Activated CD8-positive, alpha-beta memory T cell treated with anti-CD3 and anti-CD28 coated beads for 36 hours (primary cell): ENCODE results near the gene A2M. TPM values are rescaled to one million over a fixed set of nuclear protein-coding genes. Genes with fewer than 3 reads are reported as not detected.

ENCODE experiments used
- CTCF ChIA-PET: fragments of 350-600 bp; sonication (Branson Sonifier 250); formaldehyde crosslinking; loops from one replicate; lab custom pipeline; 2021; ENCODE audit warnings: antibody characterized with exemption; lab: Charles Lee
- POLR2A ChIA-PET: fragments of 350-600 bp; sonication (Branson Sonifier 250); formaldehyde crosslinking; loops from one replicate; lab custom pipeline; 2021; ENCODE audit warnings: antibody characterized with exemption; lab: Charles Lee
- total RNA-seq, 2 experiments: library from RNA; stranded (reverse); gene quantifications; one replicate each; pipeline ENCODE4 v1.2.3, GENCODE V29; 2021

Gene A2M
- total RNA-seq, 2 experiments from 2014 or later = not detected

GRCh38 chr12:9050521-9051157 is 65.1 kb downstream of the A2M start:
- ChIA-PET POLR2A (no interaction called here), CTCF (interaction anchor here (1.0 to 3.6 kb wide), 8 partner anchors 10 to 369 kb away, joined by 3 to 23 read pairs (median 5); partner anchors contain the start of gene M6PR)

GRCh38 chr12:9049520-9050133 is 66.1 kb downstream of the A2M start:
- ChIA-PET CTCF (interaction anchor here (0.5 to 3.6 kb wide), 15 partner anchors 11 to 394 kb away, joined by 3 to 23 read pairs (median 4); partner anchors contain the start of gene M6PR), POLR2A (interaction anchor here (0.5 to 1.0 kb wide), 3 partner anchors 101 to 1302 kb away, joined by 3 to 4 read pairs (median 4); partner anchors contain the start of gene M6PR)

GRCh38 chr12:9048930-9049329 is 66.8 kb downstream of the A2M start:
- ChIA-PET CTCF (interaction anchor here (0.5 to 3.6 kb wide), 11 partner anchors 10 to 368 kb away, joined by 3 to 23 read pairs (median 4); partner anchors contain the start of gene M6PR), POLR2A (interaction anchor here (1.0 kb wide), 1 partner anchor 100 kb away, joined by 4 read pairs; the partner anchor contains the start of gene M6PR)

GRCh38 chr12:9047105-9047504 is 68.6 kb downstream of the A2M start:
- ChIA-PET CTCF (interaction anchor here (1.4 kb wide), 1 partner anchor 503 kb away, joined by 3 read pairs; no protein-coding TSS in a partner anchor), POLR2A (no interaction called here)

- ChIA-PET CTCF (interaction anchor here (0.8 kb wide), 1 partner anchor 94 kb away, joined by 3 read pairs; the partner anchor contains the start of gene M6PR), POLR2A (no interaction called here)
These were observed 72.0 kb downstream of the A2M start for GRCh38 chr12:9043766-9044165.

- ChIA-PET POLR2A (no interaction called here), CTCF (interaction anchor here (0.5 to 1.8 kb wide), 2 partner anchors 91 to 409 kb away, joined by 3 to 9 read pairs; partner anchors contain the start of gene M6PR)
These were observed 74.4 kb downstream of the A2M start for GRCh38 chr12:9041321-9041720.

- CTCF ChIA-PET = interaction anchor here (1.8 kb wide), 1 partner anchor 90 kb away, joined by 9 read pairs; the partner anchor contains the start of gene M6PR
- POLR2A ChIA-PET = no interaction called here
These were observed 75.1 kb downstream of the A2M start for GRCh38 chr12:9040484-9041186.

- POLR2A ChIA-PET = no interaction called here
- CTCF ChIA-PET = interaction anchor here (0.6 to 4.0 kb wide), 7 partner anchors 10 to 345 kb away, joined by 3 to 45 read pairs (median 4); partner anchors contain the start of gene M6PR
These were observed 76.2 kb downstream of the A2M start for GRCh38 chr12:9039397-9039977.

GRCh38 chr12:9037431-9037830 is 78.3 kb downstream of the A2M start:
- ChIA-PET CTCF (interaction anchor here (1.1 to 4.0 kb wide), 3 partner anchors 86 to 380 kb away, joined by 3 to 45 read pairs (median 9); partner anchors contain the start of gene M6PR), POLR2A (interaction anchor here (0.8 kb wide), 1 partner anchor 41 kb away, joined by 4 read pairs; no protein-coding TSS in a partner anchor)

GRCh38 chr12:9036227-9036626 is 79.5 kb downstream of the A2M start:
- ChIA-PET POLR2A (interaction anchor here (0.6 kb wide), 1 partner anchor 81 kb away, joined by 3 read pairs; no protein-coding TSS in a partner anchor), CTCF (interaction anchor here (1.1 to 4.0 kb wide), 3 partner anchors 26 to 379 kb away, joined by 3 to 45 read pairs (median 3); partner anchors contain the start of gene M6PR)

- ChIA-PET CTCF (no interaction called here), POLR2A (no interaction called here)
These were observed 81.6 kb downstream of the A2M start for GRCh38 chr12:9034095-9034494.

GRCh38 chr12:9033265-9033887 is 82.3 kb downstream of the A2M start:
- ChIA-PET CTCF (interaction anchor here (0.9 to 1.2 kb wide), 2 partner anchors 41 to 143 kb away, joined by 3 read pairs; no protein-coding TSS in a partner anchor), POLR2A (no interaction called here)

GRCh38 chr12:9032202-9032964 is 83.3 kb downstream of the A2M start:
- ChIA-PET POLR2A (interaction anchor here (0.6 kb wide), 1 partner anchor 10 kb away, joined by 3 read pairs; no protein-coding TSS in a partner anchor), CTCF (interaction anchor here (0.8 to 1.2 kb wide), 3 partner anchors 10 to 142 kb away, joined by 3 read pairs; no protein-coding TSS in a partner anchor)

- CTCF ChIA-PET = interaction anchor here (1.0 kb wide), 1 partner anchor 18 kb away, joined by 3 read pairs; no protein-coding TSS in a partner anchor
These were observed 84.9 kb downstream of the A2M start for GRCh38 chr12:9030776-9031175.

GRCh38 chr12:9027161-9028059 is 88.3 kb downstream of the A2M start:
- POLR2A ChIA-PET = interaction anchor here (0.7 to 1.0 kb wide), 2 partner anchors 77 to 81 kb away, joined by 4 to 5 read pairs; partner anchors contain the start of gene M6PR

More at GRCh38 chr12:9030776-9031175, 84.9 kb downstream of the A2M start:
- POLR2A ChIA-PET = no interaction called here

GRCh38 chr12:9024512-9024911 is 91.2 kb downstream of the A2M start:
- ChIA-PET CTCF (interaction anchor here (0.6 kb wide), 1 partner anchor 29 kb away, joined by 4 read pairs; no protein-coding TSS in a partner anchor), POLR2A (no interaction called here)

More at GRCh38 chr12:9027161-9028059, 88.3 kb downstream of the A2M start:
- CTCF ChIA-PET = interaction anchor here (1.2 to 1.7 kb wide), 2 partner anchors 22 to 78 kb away, joined by 5 to 6 read pairs; partner anchors contain the start of gene M6PR
